ENCODE measurements around the gene CCNB1IP1.
A peak's percentile ranks its signal among the peaks of the same experiment; 100 is the strongest.

Gene CCNB1IP1

DNA sequence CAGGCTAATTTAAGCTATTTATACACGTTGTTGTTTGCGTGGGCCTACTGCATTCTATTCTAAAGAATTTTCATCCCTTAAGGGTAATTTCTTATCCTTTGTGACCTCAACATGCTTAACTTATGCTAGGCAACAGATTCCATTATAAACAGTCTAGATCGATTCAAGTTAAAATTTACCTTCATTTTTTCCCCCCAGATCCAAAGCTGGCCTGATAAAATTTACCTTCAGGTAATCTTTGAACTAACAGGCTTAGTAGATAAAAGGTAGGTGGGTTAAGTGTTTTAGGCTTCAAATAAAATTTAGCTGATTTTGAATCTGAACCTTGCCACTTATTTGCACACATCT is 389 bp upstream of the CCNB1IP1 start:
- ATAC-seq = peak; percentile 34

GRCh38 chr14:20332431-20332787 is 670 bp downstream of the CCNB1IP1 start:
- TF ChIP-seq, protein P1, sequence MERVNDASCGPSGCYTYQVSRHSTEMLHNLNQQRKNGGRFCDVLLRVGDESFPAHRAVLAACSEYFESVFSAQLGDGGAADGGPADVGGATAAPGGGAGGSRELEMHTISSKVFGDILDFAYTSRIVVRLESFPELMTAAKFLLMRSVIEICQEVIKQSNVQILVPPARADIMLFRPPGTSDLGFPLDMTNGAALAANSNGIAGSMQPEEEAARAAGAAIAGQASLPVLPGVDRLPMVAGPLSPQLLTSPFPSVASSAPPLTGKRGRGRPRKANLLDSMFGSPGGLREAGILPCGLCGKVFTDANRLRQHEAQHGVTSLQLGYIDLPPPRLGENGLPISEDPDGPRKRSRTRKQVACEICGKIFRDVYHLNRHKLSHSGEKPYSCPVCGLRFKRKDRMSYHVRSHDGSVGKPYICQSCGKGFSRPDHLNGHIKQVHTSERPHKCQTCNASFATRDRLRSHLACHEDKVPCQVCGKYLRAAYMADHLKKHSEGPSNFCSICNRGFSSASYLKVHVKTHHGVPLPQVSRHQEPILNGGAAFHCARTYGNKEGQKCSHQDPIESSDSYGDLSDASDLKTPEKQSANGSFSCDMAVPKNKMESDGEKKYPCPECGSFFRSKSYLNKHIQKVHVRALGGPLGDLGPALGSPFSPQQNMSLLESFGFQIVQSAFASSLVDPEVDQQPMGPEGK (CRISPR knock-in tag; IDR thresholded peaks at IDR 0.05; ENCODE audit: borderline replicate concordance) = no peak
- ATAC-seq = peak; percentile 55

More for the DNA sequence above, 389 bp upstream of the CCNB1IP1 start:
- no peak for TF ChIP-seq ZNF565 (CRISPR knock-in tag; conservative IDR thresholded peaks at IDR 0.05; ENCODE audit: low read depth)
- TF ChIP-seq, protein P2, sequence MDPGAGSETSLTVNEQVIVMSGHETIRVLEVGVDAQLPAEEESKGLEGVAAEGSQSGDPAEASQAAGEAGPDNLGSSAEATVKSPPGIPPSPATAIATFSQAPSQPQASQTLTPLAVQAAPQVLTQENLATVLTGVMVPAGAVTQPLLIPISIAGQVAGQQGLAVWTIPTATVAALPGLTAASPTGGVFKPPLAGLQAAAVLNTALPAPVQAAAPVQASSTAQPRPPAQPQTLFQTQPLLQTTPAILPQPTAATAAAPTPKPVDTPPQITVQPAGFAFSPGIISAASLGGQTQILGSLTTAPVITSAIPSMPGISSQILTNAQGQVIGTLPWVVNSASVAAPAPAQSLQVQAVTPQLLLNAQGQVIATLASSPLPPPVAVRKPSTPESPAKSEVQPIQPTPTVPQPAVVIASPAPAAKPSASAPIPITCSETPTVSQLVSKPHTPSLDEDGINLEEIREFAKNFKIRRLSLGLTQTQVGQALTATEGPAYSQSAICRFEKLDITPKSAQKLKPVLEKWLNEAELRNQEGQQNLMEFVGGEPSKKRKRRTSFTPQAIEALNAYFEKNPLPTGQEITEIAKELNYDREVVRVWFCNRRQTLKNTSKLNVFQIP (CRISPR knock-in tag; IDR thresholded peaks at IDR 0.05; ENCODE audit: borderline replicate concordance, low read depth) = no peak
- no peak for TF ChIP-seq PPARA (CRISPR knock-in tag; IDR thresholded peaks at IDR 0.05; ENCODE audit: borderline replicate concordance)
- TF ChIP-seq, protein P3, sequence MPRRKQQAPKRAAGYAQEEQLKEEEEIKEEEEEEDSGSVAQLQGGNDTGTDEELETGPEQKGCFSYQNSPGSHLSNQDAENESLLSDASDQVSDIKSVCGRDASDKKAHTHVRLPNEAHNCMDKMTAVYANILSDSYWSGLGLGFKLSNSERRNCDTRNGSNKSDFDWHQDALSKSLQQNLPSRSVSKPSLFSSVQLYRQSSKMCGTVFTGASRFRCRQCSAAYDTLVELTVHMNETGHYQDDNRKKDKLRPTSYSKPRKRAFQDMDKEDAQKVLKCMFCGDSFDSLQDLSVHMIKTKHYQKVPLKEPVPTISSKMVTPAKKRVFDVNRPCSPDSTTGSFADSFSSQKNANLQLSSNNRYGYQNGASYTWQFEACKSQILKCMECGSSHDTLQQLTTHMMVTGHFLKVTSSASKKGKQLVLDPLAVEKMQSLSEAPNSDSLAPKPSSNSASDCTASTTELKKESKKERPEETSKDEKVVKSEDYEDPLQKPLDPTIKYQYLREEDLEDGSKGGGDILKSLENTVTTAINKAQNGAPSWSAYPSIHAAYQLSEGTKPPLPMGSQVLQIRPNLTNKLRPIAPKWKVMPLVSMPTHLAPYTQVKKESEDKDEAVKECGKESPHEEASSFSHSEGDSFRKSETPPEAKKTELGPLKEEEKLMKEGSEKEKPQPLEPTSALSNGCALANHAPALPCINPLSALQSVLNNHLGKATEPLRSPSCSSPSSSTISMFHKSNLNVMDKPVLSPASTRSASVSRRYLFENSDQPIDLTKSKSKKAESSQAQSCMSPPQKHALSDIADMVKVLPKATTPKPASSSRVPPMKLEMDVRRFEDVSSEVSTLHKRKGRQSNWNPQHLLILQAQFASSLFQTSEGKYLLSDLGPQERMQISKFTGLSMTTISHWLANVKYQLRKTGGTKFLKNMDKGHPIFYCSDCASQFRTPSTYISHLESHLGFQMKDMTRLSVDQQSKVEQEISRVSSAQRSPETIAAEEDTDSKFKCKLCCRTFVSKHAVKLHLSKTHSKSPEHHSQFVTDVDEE (CRISPR knock-in tag; IDR thresholded peaks at IDR 0.05) = no peak
- no peak for TF ChIP-seq GLIS3 (CRISPR knock-in tag; IDR thresholded peaks at IDR 0.05)
- TF ChIP-seq ISL1 (CRISPR knock-in tag; IDR thresholded peaks at IDR 0.05) = no peak
- no peak for TF ChIP-seq ZC3H10 (CRISPR knock-in tag; IDR thresholded peaks at IDR 0.05)
- no peak for TF ChIP-seq ZFP3 (CRISPR knock-in tag; IDR thresholded peaks at IDR 0.05)
- no peak for TF ChIP-seq TCF4 (CRISPR knock-in tag; IDR thresholded peaks at IDR 0.05; ENCODE audit: borderline replicate concordance)
- TF ChIP-seq, protein P1 (CRISPR knock-in tag; IDR thresholded peaks at IDR 0.05; ENCODE audit: borderline replicate concordance) = no peak
- no peak for TF ChIP-seq CSDC2 (CRISPR knock-in tag; IDR thresholded peaks at IDR 0.05)
- no peak for TF ChIP-seq RARB (CRISPR knock-in tag; IDR thresholded peaks at IDR 0.05)
- TF ChIP-seq, protein P4, sequence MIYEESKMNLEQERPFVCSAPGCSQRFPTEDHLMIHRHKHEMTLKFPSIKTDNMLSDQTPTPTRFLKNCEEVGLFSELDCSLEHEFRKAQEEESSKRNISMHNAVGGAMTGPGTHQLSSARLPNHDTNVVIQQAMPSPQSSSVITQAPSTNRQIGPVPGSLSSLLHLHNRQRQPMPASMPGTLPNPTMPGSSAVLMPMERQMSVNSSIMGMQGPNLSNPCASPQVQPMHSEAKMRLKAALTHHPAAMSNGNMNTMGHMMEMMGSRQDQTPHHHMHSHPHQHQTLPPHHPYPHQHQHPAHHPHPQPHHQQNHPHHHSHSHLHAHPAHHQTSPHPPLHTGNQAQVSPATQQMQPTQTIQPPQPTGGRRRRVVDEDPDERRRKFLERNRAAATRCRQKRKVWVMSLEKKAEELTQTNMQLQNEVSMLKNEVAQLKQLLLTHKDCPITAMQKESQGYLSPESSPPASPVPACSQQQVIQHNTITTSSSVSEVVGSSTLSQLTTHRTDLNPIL (CRISPR knock-in tag; IDR thresholded peaks at IDR 0.05; ENCODE audit: low read depth) = no peak
- no peak for TF ChIP-seq ARNTL (CRISPR knock-in tag; IDR thresholded peaks at IDR 0.05; ENCODE audit: borderline replicate concordance, low read depth)
- no peak for TF ChIP-seq ZNF8 (CRISPR knock-in tag; IDR thresholded peaks at IDR 0.05)
- no peak for TF ChIP-seq ESRRG (CRISPR knock-in tag; IDR thresholded peaks at IDR 0.05)
- no peak for TF ChIP-seq ZNF70 (CRISPR knock-in tag; IDR thresholded peaks at IDR 0.05)
- TF ChIP-seq ZFP30 (CRISPR knock-in tag; IDR thresholded peaks at IDR 0.05) = no peak
- TF ChIP-seq TOX (CRISPR knock-in tag; IDR thresholded peaks at IDR 0.05; ENCODE audit: borderline replicate concordance) = no peak
- no peak for TF ChIP-seq OSR1 (CRISPR knock-in tag; IDR thresholded peaks at IDR 0.05)

DNA sequence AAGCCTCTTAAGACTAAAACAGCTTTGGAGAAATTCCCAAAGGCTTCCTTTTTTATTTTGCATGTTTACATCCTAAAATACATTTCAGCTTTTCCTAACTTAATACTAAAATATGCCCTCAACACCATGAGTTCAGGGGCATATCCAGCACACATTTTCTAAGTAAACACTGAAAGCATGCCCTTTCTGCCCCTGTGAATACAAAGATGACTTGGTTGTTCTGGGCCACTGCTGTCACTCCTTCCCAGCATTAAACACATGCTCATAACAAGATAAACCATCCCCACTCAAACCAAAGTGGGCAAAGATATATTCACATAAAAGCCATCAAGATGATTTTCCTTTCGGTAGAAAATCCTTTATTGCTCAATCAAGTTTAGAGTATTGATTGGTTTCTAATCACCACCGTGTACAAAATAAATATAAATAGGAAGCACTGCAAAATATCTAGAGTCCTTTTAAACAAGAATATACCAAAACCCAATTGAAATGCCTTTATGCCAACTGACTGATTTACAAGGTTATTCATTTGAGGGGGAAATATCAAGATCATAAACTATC is 1.9 kb downstream of the CCNB1IP1 start:
- no peak for TF ChIP-seq ISL1 (CRISPR knock-in tag; IDR thresholded peaks at IDR 0.05)
- no peak for TF ChIP-seq ZC3H10 (CRISPR knock-in tag; IDR thresholded peaks at IDR 0.05)
- TF ChIP-seq, protein P4 (CRISPR knock-in tag; IDR thresholded peaks at IDR 0.05; ENCODE audit: low read depth) = no peak
- no peak for TF ChIP-seq ZNF8 (CRISPR knock-in tag; IDR thresholded peaks at IDR 0.05)
- TF ChIP-seq TOX (CRISPR knock-in tag; IDR thresholded peaks at IDR 0.05; ENCODE audit: borderline replicate concordance) = no peak
- TF ChIP-seq, protein P1 (CRISPR knock-in tag; IDR thresholded peaks at IDR 0.05; ENCODE audit: borderline replicate concordance) = no peak
- TF ChIP-seq ESRRG (CRISPR knock-in tag; IDR thresholded peaks at IDR 0.05) = no peak
- no peak for TF ChIP-seq ZNF70 (CRISPR knock-in tag; IDR thresholded peaks at IDR 0.05)
- TF ChIP-seq, protein P2 (CRISPR knock-in tag; IDR thresholded peaks at IDR 0.05; ENCODE audit: borderline replicate concordance, low read depth) = no peak
- no peak for ATAC-seq

Data from SK-N-SH treated with all-trans-retinoic acid at 6 μM for 48 hours (cell line).